Suprapubic skin (tissue), 4 donors: ENCODE measurements around the gene XYLT1. TPM values are rescaled to one million over a fixed set of nuclear protein-coding genes. Genes with fewer than 3 reads are reported as not detected.
"Not testable (repeated sequence)": the region's sequence is repeated elsewhere in the genome, so short reads cannot be mapped to it uniquely, and the experiment has no call there.

Experiments
- DNase-seq, 2 donors: peaks; one replicate each; pipeline ENCODE4 v3.0.0-alpha.2; 2019; ENCODE audit warnings: low spot score in 2 of 2
- H3K27ac ChIP-seq: fragments of 200-600 bp; sonication (generic); one replicate; pipeline ENCODE4 v1.5.1; 2019
- H3K27me3 ChIP-seq: fragments of 200-600 bp; sonication (generic); one replicate; pipeline ENCODE4 v1.5.1; 2019
- H3K36me3 ChIP-seq: fragments of 200-600 bp; sonication (generic); one replicate; pipeline ENCODE4 v1.5.1; 2019
- H3K4me1 ChIP-seq: fragments of 200-600 bp; sonication (generic); one replicate; pipeline ENCODE4 v1.5.1; 2019
- H3K4me3 ChIP-seq: fragments of 200-600 bp; sonication (generic); one replicate; pipeline ENCODE4 v1.5.1; 2019; ENCODE audit warnings: mild to moderate bottlenecking
- H3K9me3 ChIP-seq: fragments of 200-600 bp; sonication (generic); one replicate; pipeline ENCODE4 v1.5.1; 2019
- EP300 ChIP-seq: sonication (generic); formaldehyde crosslinking; IDR thresholded peaks from one replicate; pipeline ENCODE4 v1.6.1; 2017; ENCODE audit warnings: antibody characterized with exemption
- POLR2A ChIP-seq, 2 donors: fragments of 450-650 bp; IDR thresholded peaks; one replicate each; pipeline ENCODE4 v1.6.1; 2017; ENCODE audit warnings: antibody characterized with exemption in 2 of 2, mild to moderate bottlenecking in 2 of 2, moderate library complexity in 2 of 2
- POLR2AphosphoS5 ChIP-seq, 3 donors: sonication (generic); formaldehyde crosslinking; IDR thresholded peaks; one replicate each; pipeline ENCODE4 v1.6.1; 2017; ENCODE audit warnings: antibody characterized with exemption in 3 of 3
- WGBS: methylation state at CpG from one replicate; pipeline ENCODE4 v1.1.5; 2018; 5-methylcytosine and 5-hydroxymethylcytosine counted together
- total RNA-seq, 4 donors: library from RNA; depleted of rRNA; stranded (reverse); fragments of >200 nt; gene quantifications; one replicate each; pipeline ENCODE4 v1.1.0, GENCODE V29; 2016
- TF ChIP-seq, protein P1 (sequence below), 2 donors: fragments of 200-600 bp in 1 of 2; fragments of 450-650 bp in 1 of 2; sonication (generic) in 1 of 2; IDR thresholded peaks; one replicate each; pipeline ENCODE4 v1.5.1; 2016 to 2019; ENCODE audit warnings: antibody characterized with exemption in 2 of 2, mild to moderate bottlenecking in 1 of 2, moderate library complexity in 1 of 2

The XYLT1 gene
- total RNA-seq, 4 donors from 2014 or later = 23.5 to 30.6 (median 25.7) TPM

DNA sequence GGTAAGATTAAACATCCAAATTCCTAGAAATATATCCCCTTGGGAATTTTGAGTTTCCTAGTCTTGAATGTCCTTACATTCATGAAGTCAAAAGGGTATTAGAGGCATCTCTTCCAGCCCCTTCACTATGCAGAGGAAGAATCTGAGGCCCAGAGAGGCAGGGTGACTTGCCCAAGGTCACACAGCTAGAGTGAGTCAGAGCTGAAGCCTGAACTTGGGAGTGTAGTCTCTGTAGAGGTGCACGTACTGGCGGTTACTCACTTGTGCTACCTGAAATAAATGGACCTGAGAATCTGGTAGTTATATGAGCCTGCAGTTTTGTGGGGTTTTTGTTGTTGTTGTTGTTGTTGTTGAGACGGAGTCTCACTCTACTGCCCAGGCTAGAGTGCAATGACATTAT, 164.0 kb downstream of the XYLT1 start:
- Histone ChIP-seq H3K4me1 (peaks cover 45% of the 10 kb centered on the region), H3K27ac (no peak overlapping the region), H3K9me3 (no peaks in the 10 kb centered on the region), H3K36me3 (no peaks in the 10 kb centered on the region), H3K4me3 (no peak overlapping the region), H3K27me3 (no peaks in the 10 kb centered on the region)
- 87% methylated on average over 3 of the region's 3 CpGs for WGBS
- no peak for DNase-seq
- TF ChIP-seq, protein P1, sequence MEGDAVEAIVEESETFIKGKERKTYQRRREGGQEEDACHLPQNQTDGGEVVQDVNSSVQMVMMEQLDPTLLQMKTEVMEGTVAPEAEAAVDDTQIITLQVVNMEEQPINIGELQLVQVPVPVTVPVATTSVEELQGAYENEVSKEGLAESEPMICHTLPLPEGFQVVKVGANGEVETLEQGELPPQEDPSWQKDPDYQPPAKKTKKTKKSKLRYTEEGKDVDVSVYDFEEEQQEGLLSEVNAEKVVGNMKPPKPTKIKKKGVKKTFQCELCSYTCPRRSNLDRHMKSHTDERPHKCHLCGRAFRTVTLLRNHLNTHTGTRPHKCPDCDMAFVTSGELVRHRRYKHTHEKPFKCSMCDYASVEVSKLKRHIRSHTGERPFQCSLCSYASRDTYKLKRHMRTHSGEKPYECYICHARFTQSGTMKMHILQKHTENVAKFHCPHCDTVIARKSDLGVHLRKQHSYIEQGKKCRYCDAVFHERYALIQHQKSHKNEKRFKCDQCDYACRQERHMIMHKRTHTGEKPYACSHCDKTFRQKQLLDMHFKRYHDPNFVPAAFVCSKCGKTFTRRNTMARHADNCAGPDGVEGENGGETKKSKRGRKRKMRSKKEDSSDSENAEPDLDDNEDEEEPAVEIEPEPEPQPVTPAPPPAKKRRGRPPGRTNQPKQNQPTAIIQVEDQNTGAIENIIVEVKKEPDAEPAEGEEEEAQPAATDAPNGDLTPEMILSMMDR (IDR thresholded peaks at IDR 0.05) = no peak
- no peak for TF ChIP-seq POLR2A (IDR thresholded peaks at IDR 0.05)
- no peak for TF ChIP-seq POLR2AphosphoS5 (IDR thresholded peaks at IDR 0.05)
- TF ChIP-seq EP300 = no peak

DNA sequence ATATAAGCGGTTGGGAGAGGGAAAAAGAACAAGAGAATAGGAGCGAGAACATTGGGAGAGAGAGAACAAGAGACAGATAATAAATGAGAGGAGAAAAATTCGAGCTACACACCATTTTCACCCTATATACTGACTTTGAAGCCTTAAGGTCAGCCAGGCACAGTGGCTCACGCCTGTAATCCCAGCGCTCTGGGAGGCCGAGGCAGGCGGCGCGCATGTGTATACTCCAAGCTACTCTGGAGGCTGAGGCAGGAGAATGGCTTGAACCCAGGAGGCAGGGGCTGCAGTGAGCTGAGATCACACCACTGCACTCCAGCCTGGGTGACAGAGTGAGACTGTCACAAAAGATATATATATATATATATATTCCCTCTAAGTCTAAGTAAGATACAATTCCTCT, 164.5 kb downstream of the XYLT1 start:
- H3K9me3 ChIP-seq, H3K27ac ChIP-seq, H3K4me3 ChIP-seq, H3K27me3 ChIP-seq, DNase-seq, H3K36me3 ChIP-seq: not testable (repeated sequence)
- peaks cover 43% of the 10 kb centered on the region for H3K4me1 ChIP-seq
- WGBS = 95% methylated on average over 9 of the region's 9 CpGs

DNA sequence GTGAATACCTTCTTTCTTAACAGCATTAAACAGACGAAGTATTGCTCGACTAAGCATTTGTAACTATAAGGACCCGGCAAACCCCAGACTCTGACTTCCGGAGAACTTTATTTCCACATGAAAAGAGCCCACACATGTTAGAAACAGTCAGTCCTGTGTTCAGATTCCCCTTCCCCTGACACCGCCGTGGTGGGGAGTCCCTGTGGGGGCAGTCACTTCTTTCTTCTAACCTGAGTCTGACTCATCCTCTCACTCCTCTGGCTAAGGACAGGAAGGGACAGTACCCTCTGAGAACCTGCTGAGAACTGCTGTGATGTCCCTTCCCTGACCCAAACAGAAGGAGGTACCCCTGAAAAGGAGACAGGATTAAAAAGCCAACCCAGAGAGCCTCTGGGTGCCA, 165.1 kb downstream of the XYLT1 start:
- no peak for DNase-seq
- Histone ChIP-seq H3K27ac (no peak overlapping the region), H3K27me3 (no peaks in the 10 kb centered on the region), H3K36me3 (no peaks in the 10 kb centered on the region), H3K4me1 (peaks cover 43% of the 10 kb centered on the region), H3K4me3 (no peak overlapping the region), H3K9me3 (no peaks in the 10 kb centered on the region)
- TF ChIP-seq POLR2AphosphoS5 (IDR thresholded peaks at IDR 0.05) (no peak), EP300 (no peak), POLR2A (IDR thresholded peaks at IDR 0.05) (no peak)
- TF ChIP-seq, protein P1 (IDR thresholded peaks at IDR 0.05) = no peak
- WGBS = 76% methylated on average over 6 of the region's 6 CpGs

DNA sequence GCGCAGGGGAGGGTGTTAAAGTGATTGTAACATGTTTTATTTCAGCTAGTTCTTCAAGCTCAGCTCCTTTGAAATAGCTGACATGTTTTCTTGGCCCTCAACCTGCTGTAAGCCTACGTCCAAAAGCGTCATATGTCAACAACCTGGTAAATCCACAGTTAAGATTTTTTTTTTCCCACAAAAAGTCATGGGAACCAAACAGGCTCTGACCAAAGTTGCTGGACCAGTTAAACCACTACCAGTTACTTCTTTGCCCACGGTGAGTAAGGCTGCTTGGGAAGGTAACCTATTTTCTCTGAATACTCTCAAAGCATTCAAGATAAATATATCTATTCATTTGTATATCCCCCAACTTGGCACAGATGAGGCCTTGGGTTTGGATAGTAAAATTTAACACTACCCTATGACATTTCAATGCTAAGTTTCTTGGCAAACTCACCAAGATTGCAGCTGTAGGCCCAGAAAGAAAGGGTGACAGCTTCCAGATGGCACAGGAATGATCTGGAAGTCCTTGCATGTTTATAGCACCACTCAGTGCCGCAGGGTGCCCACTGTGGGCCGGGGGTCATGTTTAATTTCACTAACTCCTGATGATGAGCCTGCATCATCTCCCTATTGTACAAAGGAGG, 166.2 kb downstream of the XYLT1 start:
- no peaks in the 10 kb centered on the region for H3K36me3 ChIP-seq
- H3K4me3 ChIP-seq = no peak overlapping the region
- TF ChIP-seq, protein P1 (IDR thresholded peaks at IDR 0.05) = no peak
- TF ChIP-seq POLR2AphosphoS5 (IDR thresholded peaks at IDR 0.05) (peak in 2 of 3 donors; percentile 42 to 48), POLR2A (IDR thresholded peaks at IDR 0.05) (no peak), EP300 (no peak)
- peaks cover 43% of the 10 kb centered on the region for H3K4me1 ChIP-seq
- H3K9me3 ChIP-seq = no peaks in the 10 kb centered on the region
- H3K27ac ChIP-seq = peak overlapping the region; percentile 30
- no peaks in the 10 kb centered on the region for H3K27me3 ChIP-seq
- 38% methylated on average over 6 of the region's 6 CpGs for WGBS
- no peak for DNase-seq

DNA sequence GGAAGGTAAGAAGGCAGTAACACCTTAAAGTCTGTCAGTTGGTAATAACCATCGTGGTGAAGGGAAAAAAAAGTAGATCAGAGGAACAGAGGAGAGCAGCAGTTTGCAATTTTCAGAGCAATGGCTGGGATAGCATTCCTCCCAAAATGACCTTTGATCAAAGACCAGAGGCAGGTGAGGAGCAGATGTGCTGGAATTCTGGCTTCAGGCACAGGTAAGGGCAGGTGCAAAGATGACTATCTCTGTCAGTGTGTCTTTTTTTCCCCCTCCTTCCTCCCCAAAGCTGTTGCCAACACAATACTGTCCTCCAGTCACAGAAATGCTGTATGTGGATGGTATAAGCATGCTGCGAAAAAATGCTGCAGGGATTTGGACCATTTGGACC, 166.7 kb downstream of the XYLT1 start:
- no peaks in the 10 kb centered on the region for H3K36me3 ChIP-seq
- H3K27me3 ChIP-seq = no peaks in the 10 kb centered on the region
- no peak for DNase-seq
- no peaks in the 10 kb centered on the region for H3K9me3 ChIP-seq
- no peak overlapping the region for H3K4me3 ChIP-seq
- peak overlapping the region; percentile 30 for H3K27ac ChIP-seq
- WGBS = 57% methylated on average over 2 of the region's 2 CpGs
- TF ChIP-seq EP300 (no peak), POLR2AphosphoS5 (IDR thresholded peaks at IDR 0.05) (no peak), POLR2A (IDR thresholded peaks at IDR 0.05) (no peak)
- TF ChIP-seq, protein P1 (IDR thresholded peaks at IDR 0.05) = no peak
- peaks cover 43% of the 10 kb centered on the region for H3K4me1 ChIP-seq

DNA sequence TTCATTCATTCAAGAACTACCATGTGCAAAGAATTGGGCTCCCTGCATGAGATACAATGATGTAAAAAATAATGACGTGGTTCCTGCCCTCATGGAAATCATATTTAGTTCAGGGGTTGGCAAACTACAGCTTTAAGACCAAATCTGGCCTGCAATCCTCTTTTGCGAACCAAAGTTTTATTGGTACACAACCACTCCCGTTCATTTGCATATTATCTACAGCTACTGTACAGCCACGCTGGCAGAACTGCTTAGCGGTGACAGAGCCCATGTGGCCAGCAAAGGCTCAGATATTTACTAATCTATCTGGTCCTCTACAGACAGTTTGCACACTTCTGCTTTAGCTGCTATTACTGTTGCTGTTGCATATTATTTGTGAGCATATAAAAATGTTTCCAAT, 167.7 kb downstream of the XYLT1 start:
- WGBS = 60% methylated on average over 5 of the region's 5 CpGs
- H3K36me3 ChIP-seq = no peaks in the 10 kb centered on the region
- no peaks in the 10 kb centered on the region for H3K27me3 ChIP-seq
- no peak overlapping the region for H3K4me3 ChIP-seq
- H3K4me1 ChIP-seq = peaks cover 43% of the 10 kb centered on the region
- no peaks in the 10 kb centered on the region for H3K9me3 ChIP-seq
- no peak overlapping the region for H3K27ac ChIP-seq
- DNase-seq = no peak
- TF ChIP-seq, protein P1 (IDR thresholded peaks at IDR 0.05) = no peak
- TF ChIP-seq EP300 = no peak
- TF ChIP-seq POLR2A (IDR thresholded peaks at IDR 0.05) = no peak
- no peak for TF ChIP-seq POLR2AphosphoS5 (IDR thresholded peaks at IDR 0.05)
